GM12878 (cell line): ENCODE data around the gene KIZ. TPM values are rescaled to one million over a fixed set of nuclear protein-coding genes. Genes with fewer than 3 reads are reported as not detected.

Experiments used
- ATAC-seq: fragments of 200-7000 bp; cut with Tn5 transposase; 3 replicates; pipeline ENCODE4 v1.9.1; 2020; ENCODE audit warnings: mild to moderate bottlenecking, moderate library complexity
- BruUV-seq: library from RNA; stranded (reverse); fragments of 400-500 nt; replicated peaks from 2 replicates; lab custom pipeline; 2021; lab: Mats Ljungman, UMichigan
- CTCF ChIA-PET: fragments of 300-600 bp; sonication (Branson Sonifier 250); formaldehyde crosslinking; extraction: SDS; loops from one replicate; lab custom pipeline; 2021; ENCODE audit warnings: inconsistent platforms; lab: Yijun Ruan, JAX
- POLR2A ChIA-PET: fragments of 350-600 bp; formaldehyde crosslinking; extraction: SDS; loops from one replicate; lab custom pipeline; 2021; ENCODE audit warnings: inconsistent platforms; lab: Charles Lee
- RAD21 ChIA-PET: fragments of 300-600 bp; sonication (Branson Sonifier 250); formaldehyde crosslinking; loops from one replicate; lab custom pipeline; 2023; ENCODE audit warnings: antibody characterized with exemption; ENCODE audit not compliant: unreplicated experiment; lab: Charles Lee
- SMC1A ChIA-PET: fragments of 300-600 bp; sonication (Branson Sonifier 250); formaldehyde crosslinking; loops from one replicate; lab custom pipeline; 2023; ENCODE audit not compliant: unreplicated experiment, uncharacterized antibody; lab: Charles Lee
- DNase-seq: peaks from one replicate; pipeline ENCODE4 v3.0.0-alpha.2; 2011; ENCODE audit warnings: low read depth, low spot score
- FAIRE-seq: peaks from 3 replicates; lab custom pipeline; 2011; peaks lifted over from hg19 to GRCh38; lab: Jason Lieb, UNC
- H2AFZ ChIP-seq: 2 replicates; pipeline ENCODE4 v1.6.0; 2011; ENCODE audit warnings: low read depth, low read length, control low read depth; ENCODE audit not compliant: control insufficient read depth
- H3K27ac ChIP-seq: 2 replicates; pipeline ENCODE4 v1.5.1; 2011; ENCODE audit warnings: control low read depth; ENCODE audit not compliant: control insufficient read depth, insufficient read depth
- H3K27me3 ChIP-seq, 2 experiments: replicated peaks in 1 of 2; 2 replicates each; pipeline versions ENCODE4 v1.6.0 to v1.6.1; 2011; ENCODE audit warnings: low read length in 1 of 2; ENCODE audit not compliant: control insufficient read depth in 2 of 2, insufficient read depth in 2 of 2
- H3K36me3 ChIP-seq, 2 experiments: 2 replicates each; pipeline ENCODE4 v1.5.1; 2011; ENCODE audit warnings: low read length in 1 of 2; ENCODE audit not compliant: control insufficient read depth in 2 of 2, insufficient read depth in 2 of 2
- H3K4me1 ChIP-seq: 2 replicates; pipeline ENCODE4 v1.6.1; 2011; ENCODE audit warnings: mild to moderate bottlenecking, low read length, moderate library complexity, mixed read lengths; ENCODE audit not compliant: control insufficient read depth, insufficient read depth
- H3K4me2 ChIP-seq: 2 replicates; pipeline ENCODE4 v1.6.0; 2011; ENCODE audit warnings: control low read depth; ENCODE audit not compliant: control insufficient read depth, insufficient read depth
- H3K4me3 ChIP-seq: fragments of 200-600 bp; sonication (generic); 2 replicates; pipeline ENCODE4 v1.5.1; 2016
- H3K79me2 ChIP-seq: 2 replicates; pipeline ENCODE4 v1.6.0; 2011; ENCODE audit warnings: low read length; ENCODE audit not compliant: control insufficient read depth, insufficient read depth
- H3K9ac ChIP-seq: 2 replicates; pipeline ENCODE4 v1.8.0; 2011; ENCODE audit warnings: low read length, control low read depth, mixed read lengths; ENCODE audit not compliant: control insufficient read depth, insufficient read depth
- H3K9me3 ChIP-seq: replicated peaks from 3 replicates; pipeline ENCODE4 v1.5.1; 2011; ENCODE audit warnings: mild to moderate bottlenecking, low read length; ENCODE audit not compliant: control insufficient read depth, insufficient read depth
- H4K20me1 ChIP-seq: 2 replicates; pipeline ENCODE4 v1.6.0; 2011; ENCODE audit not compliant: control insufficient read depth, insufficient read depth
- CEBPB ChIP-seq, 2 experiments: fragments of 150-350 bp in 1 of 2; IDR thresholded peaks; 2 replicates each; pipeline ENCODE4 v1.6.1; 2012 to 2014; ENCODE audit warnings: low read depth in 2 of 2, low read length in 2 of 2, borderline replicate concordance in 1 of 2, inconsistent platforms in 1 of 2
- SIX5 ChIP-seq: IDR thresholded peaks from 2 replicates; pipeline ENCODE4 v1.6.1; 2011; ENCODE audit warnings: mild to moderate bottlenecking, low read depth, low read length, moderate library complexity; ENCODE audit not compliant: severe bottlenecking
- SMC3 ChIP-seq: IDR thresholded peaks from 2 replicates; pipeline ENCODE4 v1.6.1; 2011; ENCODE audit warnings: low read length, improper control_type of control experiment, borderline replicate concordance
- WGBS: methylation state at CpG from one replicate; pipeline ENCODE4 v1.1.6; 2016; ENCODE audit warnings: low lambda C conversion rate; ENCODE audit not compliant: insufficient replicate concordance, insufficient coverage; ENCODE audit errors: missing lambda C conversion rate; 5-methylcytosine and 5-hydroxymethylcytosine counted together
- in situ Hi-C: fragments of 300-500 bp; cut with MboI; formaldehyde crosslinking; loops from 9 replicates; pipeline ENCODE4 v1.14.3; 2018; ENCODE audit warnings: mixed read lengths
- intact Hi-C: fragments of 100-400 bp; cut with micrococcal nuclease; formaldehyde crosslinking; loops from one replicate; pipeline ENCODE4 v1.14.2; 2022; ENCODE audit not compliant: unreplicated experiment
- polyA plus RNA-seq, 11 experiments: library from polyadenylated mRNA; depleted of rRNA in 4 of 11; unstranded in 6 of 11; stranded (reverse) in 5 of 11; fragments of >200 nt; fragmentation: Nextera tagmentation in 4 of 11; fragmentation: Illumina TruSeq in 1 of 11; extraction: Ambion mirVana in 4 of 11; extraction: Trizol in 1 of 11; gene quantifications; 1 replicate in 1 of 11; 2 replicates in 10 of 11; pipeline versions ENCODE4 v1.2.1 to v1.2.3, GENCODE V29; 2011 to 2016; ENCODE audit warnings: inconsistent platforms in 2 of 11, missing spikeins in 2 of 11, low read depth in 1 of 11
- total RNA-seq, 4 experiments: library from RNA; depleted of rRNA in 3 of 4; stranded (reverse); fragments of >200 nt in 3 of 4; fragmentation: Illumina TruSeq in 1 of 4; extraction: Trizol in 1 of 4; gene quantifications; 2 replicates each; pipeline versions ENCODE4 v1.2.1 to v1.2.3, GENCODE V29; 2013 to 2021
- TF ChIP-seq, protein P1 (sequence below): fragments of 450-650 bp; conservative IDR thresholded peaks from 2 replicates; pipeline ENCODE4 v1.6.1; 2017; ENCODE audit warnings: mild to moderate bottlenecking, moderate library complexity

KIZ gene
- total and polyA plus RNA-seq, 10 of the 15 experiments (the other 5 are each of a cell fraction or from before 2014, with no cell fraction given), result 2.7 to 11.0 (median 7.3) TPM

DNA sequence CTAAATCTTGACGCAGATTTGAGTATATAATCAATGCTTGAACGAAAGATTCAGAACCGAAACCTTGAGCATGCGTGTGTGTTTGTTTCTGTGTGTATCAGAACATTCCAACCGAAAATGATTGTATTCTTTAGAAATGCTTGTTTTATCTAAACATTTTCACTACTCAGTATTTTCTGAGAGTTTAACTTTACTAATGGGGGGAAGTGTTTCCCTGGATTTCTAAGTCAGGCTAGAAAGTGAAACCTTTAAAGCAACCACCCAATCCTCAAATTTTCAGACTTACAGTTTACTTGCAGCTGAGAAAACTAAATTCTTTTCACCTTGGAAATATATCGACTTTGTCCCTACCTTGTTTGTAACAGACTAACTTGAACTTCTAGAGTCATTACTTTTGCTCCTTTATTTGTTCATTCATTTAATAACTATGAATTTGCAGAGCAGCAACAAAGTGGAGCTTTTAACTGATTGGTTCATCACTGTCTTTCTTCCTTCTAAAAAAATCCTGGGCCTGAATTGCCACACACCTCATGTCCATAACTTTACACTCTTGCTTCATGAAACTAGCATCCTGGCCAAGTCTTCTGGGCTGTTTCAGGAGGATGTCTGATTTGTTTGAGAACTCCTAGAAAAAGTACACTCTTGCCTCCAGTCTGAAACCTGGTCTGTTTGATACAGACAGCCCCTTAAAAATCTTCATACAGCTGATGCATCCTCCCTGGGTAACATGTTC, 99.5 kb downstream of the KIZ start:
- H4K20me1 ChIP-seq, result no peaks in the 10 kb centered on the region
- 94% methylated on average over 6 of the region's 6 CpGs for WGBS
- no peaks in the 10 kb centered on the region for H3K36me3 ChIP-seq
- H3K27me3 ChIP-seq, result no peaks in the 10 kb centered on the region
- RAD21 ChIA-PET, result interaction anchor here (0.9 to 1.3 kb wide), 2 partner anchors 11 to 280 kb away, joined by 3 to 4 read pairs; no protein-coding TSS in a partner anchor
- CTCF ChIA-PET, result interaction anchor here (1.2 to 1.8 kb wide), 2 partner anchors 10 to 12 kb away, joined by 3 to 15 read pairs; no protein-coding TSS in a partner anchor
- H3K9ac ChIP-seq, result no peak overlapping the region
- no peak overlapping the region for H3K27ac ChIP-seq
- H3K4me1 ChIP-seq, result peaks cover 10% of the 10 kb centered on the region
- SMC1A ChIA-PET, result no interaction called here
- no peak for ATAC-seq
- intact Hi-C loops, result no loop called here
- POLR2A ChIA-PET, result interaction anchor here (0.6 to 1.2 kb wide), 2 partner anchors 30 to 150 kb away, joined by 3 read pairs; no protein-coding TSS in a partner anchor
- H3K4me2 ChIP-seq, result no peak overlapping the region
- no peak for FAIRE-seq
- in situ Hi-C loops, result no loop called here
- H2AFZ ChIP-seq, result no peak overlapping the region
- H3K4me3 ChIP-seq, result no peak overlapping the region
- no peaks in the 10 kb centered on the region for H3K79me2 ChIP-seq
- no TSS peak for BruUV-seq
- H3K9me3 ChIP-seq, result no peaks in the 10 kb centered on the region
- TF ChIP-seq, protein P1, sequence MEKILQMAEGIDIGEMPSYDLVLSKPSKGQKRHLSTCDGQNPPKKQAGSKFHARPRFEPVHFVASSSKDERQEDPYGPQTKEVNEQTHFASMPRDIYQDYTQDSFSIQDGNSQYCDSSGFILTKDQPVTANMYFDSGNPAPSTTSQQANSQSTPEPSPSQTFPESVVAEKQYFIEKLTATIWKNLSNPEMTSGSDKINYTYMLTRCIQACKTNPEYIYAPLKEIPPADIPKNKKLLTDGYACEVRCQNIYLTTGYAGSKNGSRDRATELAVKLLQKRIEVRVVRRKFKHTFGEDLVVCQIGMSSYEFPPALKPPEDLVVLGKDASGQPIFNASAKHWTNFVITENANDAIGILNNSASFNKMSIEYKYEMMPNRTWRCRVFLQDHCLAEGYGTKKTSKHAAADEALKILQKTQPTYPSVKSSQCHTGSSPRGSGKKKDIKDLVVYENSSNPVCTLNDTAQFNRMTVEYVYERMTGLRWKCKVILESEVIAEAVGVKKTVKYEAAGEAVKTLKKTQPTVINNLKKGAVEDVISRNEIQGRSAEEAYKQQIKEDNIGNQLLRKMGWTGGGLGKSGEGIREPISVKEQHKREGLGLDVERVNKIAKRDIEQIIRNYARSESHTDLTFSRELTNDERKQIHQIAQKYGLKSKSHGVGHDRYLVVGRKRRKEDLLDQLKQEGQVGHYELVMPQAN, result no peak
- no peak for TF ChIP-seq SIX5
- TF ChIP-seq CEBPB (IDR thresholded peaks at IDR 0.05; ENCODE audit: borderline replicate concordance in 1 of 2, low read depth in 2 of 2, low read length in 2 of 2), result no peak
- no peak for TF ChIP-seq SMC3
- DNase-seq, result no peak
